Measurements from ENCODE around the gene CCDC32. TPM values are rescaled to one million over a fixed set of nuclear protein-coding genes. Genes with fewer than 3 reads are reported as not detected.

The CCDC32 gene
- total and polyA plus RNA-seq, 2 of the 13 experiments (the other 11 are each of a cell fraction or from before 2014, with no cell fraction given), result 10.8 to 23.2 TPM

- TF ChIP-seq NFE2L2 (IDR thresholded peaks at IDR 0.05; ENCODE audit: low read length) (no peak), NFKBIZ (CRISPR knock-in tag; IDR thresholded peaks at IDR 0.05) (0 out of 2 replicates have a peak, but pooled peaks have one; percentile 22), TRIM22 (IDR thresholded peaks at IDR 0.05) (no peak), ZNF446 (CRISPR knock-in tag; IDR thresholded peaks at IDR 0.05) (no peak), TBX2 (CRISPR knock-in tag; IDR thresholded peaks at IDR 0.05; ENCODE audit: borderline replicate concordance) (peak; percentile 5; the same call in 1 of the 2 replicates), ZBTB39 (CRISPR knock-in tag; IDR thresholded peaks at IDR 0.05) (no peak), ZNF713 (CRISPR knock-in tag; IDR thresholded peaks at IDR 0.05) (no peak), PRPF4 (IDR thresholded peaks at IDR 0.05; ENCODE audit: low read depth, low read length, poor library complexity, severe bottlenecking) (no peak), ZNF225 (CRISPR knock-in tag; IDR thresholded peaks at IDR 0.05) (no peak), MAFF (IDR thresholded peaks at IDR 0.05; ENCODE audit: low read depth, low read length) (no peak), ARID4A (CRISPR knock-in tag; IDR thresholded peaks at IDR 0.05; ENCODE audit: borderline replicate concordance) (peak; percentile 81; the same call in 1 of the 2 replicates), ZNF770 (CRISPR knock-in tag; IDR thresholded peaks at IDR 0.05) (no peak), SP140L (CRISPR knock-in tag; IDR thresholded peaks at IDR 0.05; ENCODE audit: borderline replicate concordance) (no peak), ZNF337 (CRISPR knock-in tag; IDR thresholded peaks at IDR 0.05; ENCODE audit: borderline replicate concordance, low read depth) (no peak)
- TF ChIP-seq, protein P1, sequence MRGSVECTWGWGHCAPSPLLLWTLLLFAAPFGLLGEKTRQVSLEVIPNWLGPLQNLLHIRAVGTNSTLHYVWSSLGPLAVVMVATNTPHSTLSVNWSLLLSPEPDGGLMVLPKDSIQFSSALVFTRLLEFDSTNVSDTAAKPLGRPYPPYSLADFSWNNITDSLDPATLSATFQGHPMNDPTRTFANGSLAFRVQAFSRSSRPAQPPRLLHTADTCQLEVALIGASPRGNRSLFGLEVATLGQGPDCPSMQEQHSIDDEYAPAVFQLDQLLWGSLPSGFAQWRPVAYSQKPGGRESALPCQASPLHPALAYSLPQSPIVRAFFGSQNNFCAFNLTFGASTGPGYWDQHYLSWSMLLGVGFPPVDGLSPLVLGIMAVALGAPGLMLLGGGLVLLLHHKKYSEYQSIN (CRISPR knock-in tag; IDR thresholded peaks at IDR 0.05; ENCODE audit: borderline replicate concordance), result no peak
- TF ChIP-seq, protein P2, sequence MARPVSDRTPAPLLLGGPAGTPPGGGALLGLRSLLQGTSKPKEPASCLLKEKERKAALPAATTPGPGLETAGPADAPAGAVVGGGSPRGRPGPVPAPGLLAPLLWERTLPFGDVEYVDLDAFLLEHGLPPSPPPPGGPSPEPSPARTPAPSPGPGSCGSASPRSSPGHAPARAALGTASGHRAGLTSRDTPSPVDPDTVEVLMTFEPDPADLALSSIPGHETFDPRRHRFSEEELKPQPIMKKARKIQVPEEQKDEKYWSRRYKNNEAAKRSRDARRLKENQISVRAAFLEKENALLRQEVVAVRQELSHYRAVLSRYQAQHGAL (CRISPR knock-in tag; IDR thresholded peaks at IDR 0.05; ENCODE audit: not compliant biosample characterization), result no peak
Measured at GRCh38 chr15:40594429-40594836, 29.6 kb upstream of the CCDC32 start (continued).
